K562 (cell line): ENCODE results near the gene MMRN2. TPM values are rescaled to one million over a fixed set of nuclear protein-coding genes. Genes with fewer than 3 reads are reported as not detected.
A peak's percentile ranks its signal among the peaks of the same experiment; 100 is the strongest.

Source experiments
- AFF4 ChIP-seq: sonication (generic); formaldehyde crosslinking; IDR thresholded peaks from 2 replicates; pipeline ENCODE4 v1.8.0; 2023; ENCODE audit warnings: mild to moderate bottlenecking, missing genetic modification reagents
- EHMT2 ChIP-seq: fragments of 450-650 bp; IDR thresholded peaks from 2 replicates; pipeline ENCODE4 v1.6.1; 2018; ENCODE audit warnings: antibody characterized with exemption
- ETS2 ChIP-seq: IDR thresholded peaks from 2 replicates; pipeline ENCODE4 v1.6.1; 2016; ENCODE audit warnings: borderline replicate concordance, missing genetic modification characterization, mild to moderate bottlenecking, moderate library complexity, missing compliant biosample characterization; ENCODE audit not compliant: poor library complexity, severe bottlenecking
- IRF1 ChIP-seq: sonication (generic); formaldehyde crosslinking; IDR thresholded peaks from 2 replicates; pipeline ENCODE4 v1.8.0; 2022; ENCODE audit warnings: missing genetic modification reagents, mild to moderate bottlenecking, borderline replicate concordance
- KDM2B ChIP-seq: fragments of 250-450 bp; sonication (Bioruptor Pico); IDR thresholded peaks from 2 replicates; pipeline ENCODE4 v1.8.0; 2021; ENCODE audit warnings: mild to moderate bottlenecking, moderate library complexity
- KLF10 ChIP-seq: fragments of 250-450 bp; sonication (Bioruptor Pico); IDR thresholded peaks from 2 replicates; pipeline ENCODE4 v1.6.1; 2021; ENCODE audit warnings: matching md5 sums
- NONO ChIP-seq, 2 experiments: fragments of 200-400 bp in 1 of 2; fragments of 450-650 bp in 1 of 2; formaldehyde crosslinking in 1 of 2; IDR thresholded peaks; 2 replicates each; pipeline ENCODE4 v1.6.1; 2017; ENCODE audit warnings: low read depth in 2 of 2, mild to moderate bottlenecking in 2 of 2, moderate library complexity in 2 of 2, low read length in 1 of 2
- PBX2 ChIP-seq, 2 experiments: IDR thresholded peaks in 1 of 2; conservative IDR thresholded peaks in 1 of 2; 2 replicates each; pipeline ENCODE4 v1.6.1; 2016; ENCODE audit warnings: low read depth in 2 of 2, mild to moderate bottlenecking in 1 of 2, missing compliant biosample characterization in 1 of 2, missing genetic modification characterization in 1 of 2, moderate library complexity in 1 of 2
- RUNX1 ChIP-seq: sonication (generic); IDR thresholded peaks from 2 replicates; pipeline ENCODE4 v1.6.1; 2016; ENCODE audit warnings: antibody characterized with exemption, low read depth
- TCF3 ChIP-seq: sonication (generic); formaldehyde crosslinking; IDR thresholded peaks from 2 replicates; pipeline ENCODE4 v1.4.0; 2020; ENCODE audit warnings: mild to moderate bottlenecking, missing genetic modification reagents
- ZBTB1 ChIP-seq: sonication (generic); formaldehyde crosslinking; IDR thresholded peaks from 2 replicates; pipeline ENCODE4 v1.8.1; 2023; ENCODE audit warnings: missing genetic modification reagents, low read depth, mild to moderate bottlenecking, borderline replicate concordance
- ZKSCAN1 ChIP-seq: fragments of 150-350 bp; IDR thresholded peaks from 2 replicates; pipeline ENCODE4 v1.6.1; 2016; ENCODE audit warnings: low read depth, low read length
- ZNF212 ChIP-seq: fragments of 450-650 bp; formaldehyde crosslinking; IDR thresholded peaks from 2 replicates; pipeline ENCODE4 v1.4.0; 2020; ENCODE audit warnings: mild to moderate bottlenecking
- ZNF717 ChIP-seq: fragments of 250-450 bp; sonication (Bioruptor Pico); IDR thresholded peaks from 2 replicates; pipeline ENCODE4 v1.5.0; 2021
- ZSCAN29 ChIP-seq: fragments of 450-650 bp; IDR thresholded peaks from 2 replicates; pipeline ENCODE4 v1.6.1; 2017
- polyA plus RNA-seq, 8 experiments: library from polyadenylated mRNA; depleted of rRNA in 4 of 8; stranded (reverse) in 5 of 8; unstranded in 3 of 8; fragments of >200 nt; fragmentation: Nextera tagmentation in 2 of 8; fragmentation: Illumina TruSeq in 1 of 8; extraction: Ambion mirVana in 2 of 8; extraction: Trizol in 1 of 8; gene quantifications; 2 replicates each; pipeline versions ENCODE4 v1.2.1 to v1.2.3, GENCODE V29; 2011 to 2014; ENCODE audit warnings: inconsistent platforms in 1 of 8, missing spikeins in 1 of 8
- total RNA-seq, 7 experiments: library from RNA; depleted of rRNA in 6 of 7; stranded (reverse); fragments of >200 nt in 6 of 7; fragmentation: Illumina TruSeq in 2 of 7; extraction: Trizol in 2 of 7; gene quantifications; 2 replicates each; pipeline versions ENCODE4 v1.2.1 to v1.2.3, GENCODE V29; 2011 to 2021; ENCODE audit warnings: low replicate concordance in 1 of 7
- TF ChIP-seq, protein P1 (sequence below), 2 experiments: fragments of 450-650 bp; IDR thresholded peaks; 2 replicates each; pipeline ENCODE4 v1.6.1; 2016
- TF ChIP-seq, protein P2 (sequence below): fragments of 450-650 bp; IDR thresholded peaks from 2 replicates; pipeline ENCODE4 v1.6.1; 2017; ENCODE audit warnings: mild to moderate bottlenecking, moderate library complexity

The MMRN2 gene
- total and polyA plus RNA-seq, 9 of the 15 experiments (the other 6 are each of a cell fraction or from before 2014, with no cell fraction given) = 0.07 to 2.0 (median 1.2) TPM

- TF ChIP-seq, protein P1, sequence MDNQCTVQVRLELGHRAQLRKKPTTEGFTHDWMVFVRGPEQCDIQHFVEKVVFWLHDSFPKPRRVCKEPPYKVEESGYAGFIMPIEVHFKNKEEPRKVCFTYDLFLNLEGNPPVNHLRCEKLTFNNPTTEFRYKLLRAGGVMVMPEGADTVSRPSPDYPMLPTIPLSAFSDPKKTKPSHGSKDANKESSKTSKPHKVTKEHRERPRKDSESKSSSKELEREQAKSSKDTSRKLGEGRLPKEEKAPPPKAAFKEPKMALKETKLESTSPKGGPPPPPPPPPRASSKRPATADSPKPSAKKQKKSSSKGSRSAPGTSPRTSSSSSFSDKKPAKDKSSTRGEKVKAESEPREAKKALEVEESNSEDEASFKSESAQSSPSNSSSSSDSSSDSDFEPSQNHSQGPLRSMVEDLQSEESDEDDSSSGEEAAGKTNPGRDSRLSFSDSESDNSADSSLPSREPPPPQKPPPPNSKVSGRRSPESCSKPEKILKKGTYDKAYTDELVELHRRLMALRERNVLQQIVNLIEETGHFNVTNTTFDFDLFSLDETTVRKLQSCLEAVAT (IDR thresholded peaks at IDR 0.05) = no peak
- TF ChIP-seq AFF4 (no peak), ZNF212 (CRISPR knock-in tag) (no peak), NONO (IDR thresholded peaks at IDR 0.05; ENCODE audit: low read depth in 2 of 2, low read length in 1 of 2) (no peak), PBX2 (CRISPR knock-in tag; IDR thresholded peaks at IDR 0.05; ENCODE audit: low read depth) (no peak), PBX2 (tag; conservative IDR thresholded peaks at IDR 0.05; ENCODE audit: low read depth) (peak; percentile 95), KLF10 (CRISPR knock-in tag) (no peak), ZBTB1 (no peak), ZKSCAN1 (no peak), ETS2 (tag) (no peak), IRF1 (CRISPR knock-in tag) (no peak), TCF3 (CRISPR knock-in tag) (peak; percentile 88), ZNF717 (CRISPR knock-in tag) (no peak), RUNX1 (no peak), KDM2B (no peak), EHMT2 (no peak), ZSCAN29 (no peak)
- TF ChIP-seq, protein P2, sequence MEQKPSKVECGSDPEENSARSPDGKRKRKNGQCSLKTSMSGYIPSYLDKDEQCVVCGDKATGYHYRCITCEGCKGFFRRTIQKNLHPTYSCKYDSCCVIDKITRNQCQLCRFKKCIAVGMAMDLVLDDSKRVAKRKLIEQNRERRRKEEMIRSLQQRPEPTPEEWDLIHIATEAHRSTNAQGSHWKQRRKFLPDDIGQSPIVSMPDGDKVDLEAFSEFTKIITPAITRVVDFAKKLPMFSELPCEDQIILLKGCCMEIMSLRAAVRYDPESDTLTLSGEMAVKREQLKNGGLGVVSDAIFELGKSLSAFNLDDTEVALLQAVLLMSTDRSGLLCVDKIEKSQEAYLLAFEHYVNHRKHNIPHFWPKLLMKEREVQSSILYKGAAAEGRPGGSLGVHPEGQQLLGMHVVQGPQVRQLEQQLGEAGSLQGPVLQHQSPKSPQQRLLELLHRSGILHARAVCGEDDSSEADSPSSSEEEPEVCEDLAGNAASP = no peak
These were observed 68.6 kb downstream of the MMRN2 start (continued) for GRCh38 chr10:86888585-86889381.
